C4-2B (cell line): ENCODE measurements around the gene SPINK13.

ENCODE experiments used
- ZFX ChIP-seq: fragments of 450-650 bp; IDR thresholded peaks from 2 replicates; pipeline ENCODE4 v1.6.1; 2017
- TF ChIP-seq, protein P1 (sequence below): fragments of 450-650 bp; conservative IDR thresholded peaks from 2 replicates; pipeline ENCODE4 v1.5.1; 2017; ENCODE audit warnings: mild to moderate bottlenecking

DNA sequence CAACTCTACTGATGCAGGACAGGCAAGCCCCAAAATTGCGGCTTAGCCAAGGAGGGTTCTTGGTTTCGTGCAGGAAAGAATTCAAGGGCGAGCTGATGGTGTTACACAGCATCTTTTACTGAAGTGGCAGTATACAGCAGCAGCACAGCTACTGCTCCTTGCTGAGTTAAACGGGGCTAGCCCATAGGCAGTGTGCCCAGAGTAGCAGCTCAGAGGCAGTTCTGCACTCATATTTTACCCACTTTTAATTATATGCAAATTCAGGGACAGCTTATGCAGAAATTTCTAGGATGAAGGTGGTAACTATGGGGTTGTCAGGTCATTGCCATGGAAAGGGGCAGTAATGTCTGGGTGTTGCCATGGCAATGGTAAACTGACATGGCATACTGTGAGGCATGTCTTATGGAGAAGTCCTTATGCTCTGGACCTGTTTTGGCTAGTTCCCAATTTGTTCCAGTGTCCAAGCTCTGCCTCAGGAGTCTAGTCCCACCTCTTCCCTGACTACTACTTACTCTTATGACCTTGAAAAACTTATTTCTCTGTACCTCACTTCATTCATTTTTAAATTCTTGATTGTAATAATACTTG, 64.8 kb downstream of the SPINK13 start:
- TF ChIP-seq, protein P1, sequence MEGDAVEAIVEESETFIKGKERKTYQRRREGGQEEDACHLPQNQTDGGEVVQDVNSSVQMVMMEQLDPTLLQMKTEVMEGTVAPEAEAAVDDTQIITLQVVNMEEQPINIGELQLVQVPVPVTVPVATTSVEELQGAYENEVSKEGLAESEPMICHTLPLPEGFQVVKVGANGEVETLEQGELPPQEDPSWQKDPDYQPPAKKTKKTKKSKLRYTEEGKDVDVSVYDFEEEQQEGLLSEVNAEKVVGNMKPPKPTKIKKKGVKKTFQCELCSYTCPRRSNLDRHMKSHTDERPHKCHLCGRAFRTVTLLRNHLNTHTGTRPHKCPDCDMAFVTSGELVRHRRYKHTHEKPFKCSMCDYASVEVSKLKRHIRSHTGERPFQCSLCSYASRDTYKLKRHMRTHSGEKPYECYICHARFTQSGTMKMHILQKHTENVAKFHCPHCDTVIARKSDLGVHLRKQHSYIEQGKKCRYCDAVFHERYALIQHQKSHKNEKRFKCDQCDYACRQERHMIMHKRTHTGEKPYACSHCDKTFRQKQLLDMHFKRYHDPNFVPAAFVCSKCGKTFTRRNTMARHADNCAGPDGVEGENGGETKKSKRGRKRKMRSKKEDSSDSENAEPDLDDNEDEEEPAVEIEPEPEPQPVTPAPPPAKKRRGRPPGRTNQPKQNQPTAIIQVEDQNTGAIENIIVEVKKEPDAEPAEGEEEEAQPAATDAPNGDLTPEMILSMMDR = no peak
- no peak for TF ChIP-seq ZFX
